Measurements from ENCODE around the gene COA4. TPM values are rescaled to one million over a fixed set of nuclear protein-coding genes. Genes with fewer than 3 reads are reported as not detected.
"Not testable (repeated sequence)": the region's sequence is repeated elsewhere in the genome, so short reads cannot be mapped to it uniquely, and the experiment has no call there.

The COA4 gene
- total RNA-seq, result 100 to 1,000 TPM; 112 to 113 TPM

DNA sequence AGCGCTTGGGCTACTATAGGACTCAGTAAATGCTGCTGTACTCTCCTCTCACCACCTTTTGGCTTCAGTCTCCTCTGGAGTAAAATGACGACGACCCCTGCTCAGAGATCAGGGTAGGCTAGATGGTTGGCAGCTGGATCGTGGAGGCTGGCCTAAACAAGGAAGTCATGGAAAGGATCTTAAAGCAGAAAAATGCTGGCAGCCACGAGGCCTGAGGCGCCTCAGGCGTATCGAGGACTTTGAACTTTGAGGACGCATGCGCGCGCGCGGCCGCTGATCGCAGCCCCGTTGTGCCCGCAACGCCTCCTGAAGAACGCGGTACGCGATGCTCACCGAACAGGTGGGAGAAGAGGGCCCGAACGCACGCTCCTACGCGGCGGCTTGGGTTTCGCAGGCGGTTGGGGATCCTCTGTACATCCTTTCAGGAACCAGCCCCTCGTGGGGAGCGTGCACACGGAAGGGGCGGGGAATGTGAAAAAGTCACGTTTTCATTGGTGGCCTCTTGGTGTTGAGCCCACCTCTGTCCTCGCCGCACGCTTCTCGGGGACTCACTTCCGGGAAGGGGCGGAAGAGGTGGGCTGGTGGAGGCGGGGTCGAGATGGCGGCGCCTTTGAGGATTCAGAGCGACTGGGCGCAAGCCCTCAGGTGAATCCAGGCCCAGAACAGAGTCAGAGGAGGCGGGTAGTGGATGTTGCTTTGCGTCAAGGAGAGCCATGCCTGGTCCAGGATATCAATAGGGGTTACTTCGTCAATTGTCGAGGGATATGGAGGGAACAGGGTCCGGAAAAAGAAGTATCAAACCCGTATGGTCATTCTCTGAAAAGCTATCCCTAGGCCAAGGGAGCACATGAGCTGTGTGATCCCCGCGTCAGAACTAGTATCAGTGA lies at the start of gene COA4, which contains the start of gene PAAF1:
Gene COA4, minus strand, starts transcription at position 423 of the 887 bp plus-strand sequence. CDS start 3,468 bp downstream, outside the sequence.
Gene PAAF1, plus strand, starts transcription at position 576 of the 887 bp plus-strand sequence. Its CDS starts 23 bp downstream, at position 599.
- ChIA-PET CTCF (no interaction called here), POLR2A (no interaction called here)

DNA sequence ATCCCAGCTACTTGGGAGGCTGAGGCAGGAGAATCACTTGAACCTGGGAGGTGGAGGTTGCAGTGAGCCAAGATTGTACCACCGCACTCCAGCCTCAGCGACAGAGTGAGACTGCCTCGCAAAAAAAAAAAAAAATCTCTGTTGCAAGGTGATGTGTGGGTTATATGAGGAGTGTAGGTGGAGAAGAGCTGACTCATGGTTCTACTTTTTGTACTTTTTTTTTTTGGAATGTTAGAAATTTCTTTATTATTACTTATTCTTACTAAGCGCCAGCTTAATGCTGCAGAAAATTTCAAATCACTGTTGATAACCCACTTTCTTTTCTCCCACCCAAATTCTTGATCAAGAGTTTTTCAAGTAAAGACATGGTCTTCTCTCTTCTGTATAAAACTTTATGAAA lies 44.5 kb upstream of the COA4 start:
- ChIA-PET CTCF (no interaction called here), POLR2A (no interaction called here)

DNA sequence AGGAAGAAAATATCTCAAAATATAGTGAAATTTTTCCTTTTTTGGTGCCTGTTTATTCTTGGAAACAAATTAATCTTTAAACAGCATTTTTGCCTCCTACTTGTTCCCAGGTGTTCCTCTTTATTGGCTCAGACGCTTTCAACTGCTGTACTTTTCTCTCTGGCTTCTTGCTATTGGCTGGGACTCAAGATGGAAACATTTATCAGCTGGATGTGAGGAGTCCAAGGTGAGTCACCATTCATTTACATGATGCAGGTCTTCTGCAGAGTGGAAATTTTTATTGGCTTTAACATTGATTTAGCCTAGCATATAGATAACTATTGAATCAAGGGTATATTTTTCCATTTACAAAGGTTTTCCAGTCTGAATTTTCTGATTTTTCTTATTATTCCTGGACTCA lies 39.8 kb upstream of the COA4 start:
- POLR2A ChIA-PET, result no interaction called here

DNA sequence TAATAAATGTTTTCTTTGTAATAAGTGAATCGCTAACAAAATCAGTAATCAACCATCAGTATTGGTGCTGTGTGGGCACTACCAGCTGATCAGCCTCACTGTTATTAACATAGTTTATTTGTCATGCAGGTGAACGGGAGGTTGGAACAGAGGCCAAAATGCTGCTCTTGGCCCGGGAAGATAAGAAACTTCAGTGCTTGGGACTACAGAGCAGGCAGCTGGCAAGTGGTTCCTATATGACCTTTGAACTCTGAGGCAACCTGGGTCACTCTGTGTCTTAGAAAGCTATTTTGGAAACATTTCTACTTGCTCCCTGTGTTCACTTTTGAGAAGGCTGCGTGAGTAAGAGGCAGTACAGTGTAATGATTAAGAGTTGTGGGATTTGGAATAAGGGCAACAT lies 37.6 kb upstream of the COA4 start:
- POLR2A ChIA-PET, result no interaction called here
- CTCF ChIA-PET, result interaction anchor here (0.7 kb wide), 1 partner anchor 221 kb away, joined by 3 read pairs; no protein-coding TSS in a partner anchor

More for the DNA sequence above, 39.8 kb upstream of the COA4 start:
- CTCF ChIA-PET, result no interaction called here

DNA sequence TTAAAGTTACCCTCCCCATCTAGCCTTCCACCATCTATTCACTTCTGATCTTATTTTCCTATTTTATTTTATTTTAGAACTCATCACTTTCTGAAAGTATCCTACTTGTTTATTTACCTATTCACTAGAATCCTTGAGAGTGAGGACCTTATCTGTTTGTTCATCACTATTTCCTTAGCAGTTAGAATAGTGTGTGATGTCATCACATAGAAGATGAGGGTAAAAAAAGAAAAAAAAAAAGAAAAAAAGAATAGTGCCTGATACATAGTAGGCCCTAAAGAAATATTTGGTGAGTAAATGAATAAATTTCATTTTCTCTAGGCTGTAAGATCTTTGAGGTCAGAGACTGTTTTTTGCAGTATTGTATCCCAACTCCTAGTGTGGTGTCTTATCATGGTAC lies 36.8 kb upstream of the COA4 start:
- POLR2A ChIA-PET, result no interaction called here
- CTCF ChIA-PET, result no interaction called here

DNA sequence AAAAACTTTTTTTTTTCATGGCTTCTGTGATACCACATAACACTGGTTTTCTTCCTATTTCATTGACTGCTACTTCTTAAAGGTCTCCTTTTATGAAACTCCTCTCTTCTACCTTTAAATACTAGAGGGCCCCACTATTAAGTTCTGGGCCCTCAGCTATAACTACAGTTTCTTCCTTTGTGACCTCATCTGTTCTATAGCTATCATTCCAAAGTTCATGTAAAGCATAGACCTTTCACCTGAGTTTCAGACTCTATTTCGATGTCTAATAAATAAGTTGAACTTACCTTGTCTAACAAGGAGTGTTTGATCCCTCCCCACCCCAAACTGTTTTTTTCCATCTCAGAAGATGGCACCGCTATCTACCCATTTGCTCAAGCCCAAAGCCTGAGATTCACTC lies 35.4 kb upstream of the COA4 start:
- CTCF ChIA-PET, result interaction anchor here (0.7 kb wide), 1 partner anchor 500 kb away, joined by 3 read pairs; no protein-coding TSS in a partner anchor
- POLR2A ChIA-PET, result no interaction called here

DNA sequence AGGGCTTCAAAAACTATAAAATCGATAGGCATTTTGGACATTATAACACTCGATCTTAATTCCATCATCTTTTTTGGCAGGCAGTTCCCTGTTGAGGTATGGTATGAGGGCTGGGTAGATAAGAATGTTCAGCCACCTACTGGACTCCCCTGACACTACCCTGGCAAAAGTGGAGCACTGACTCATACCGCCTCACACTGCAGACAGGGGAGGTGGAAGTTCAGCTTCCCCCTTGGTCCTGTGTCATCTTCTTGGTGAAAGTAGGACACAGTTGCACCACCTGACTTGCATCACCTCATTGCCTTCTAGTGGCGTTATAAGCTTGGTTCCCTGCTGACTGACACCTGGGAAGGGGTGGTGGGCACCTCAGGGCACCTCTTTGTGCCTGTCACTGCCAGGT lies 30.5 kb upstream of the COA4 start:
- POLR2A ChIA-PET, result no interaction called here
- CTCF ChIA-PET, result no interaction called here

DNA sequence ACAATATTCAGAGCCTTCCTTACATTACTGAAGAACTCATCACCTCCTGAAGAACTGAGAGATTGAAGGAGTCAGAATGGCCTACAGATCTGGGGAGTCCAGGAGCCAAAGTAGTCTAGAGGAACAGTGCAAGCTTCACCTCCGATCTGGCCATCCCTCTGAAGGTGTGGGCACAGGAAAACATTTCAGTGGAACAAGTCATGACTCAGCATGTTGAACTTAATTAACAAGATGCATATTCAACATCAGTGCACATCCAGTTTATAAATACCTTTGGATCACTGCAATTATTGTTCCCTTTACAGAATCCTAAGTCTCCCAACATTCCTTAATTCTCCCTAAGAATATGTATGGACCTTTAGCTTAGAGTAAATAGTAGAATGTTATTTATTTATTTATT lies 25.7 kb upstream of the COA4 start:
- ChIA-PET POLR2A (no interaction called here), CTCF (no interaction called here)

DNA sequence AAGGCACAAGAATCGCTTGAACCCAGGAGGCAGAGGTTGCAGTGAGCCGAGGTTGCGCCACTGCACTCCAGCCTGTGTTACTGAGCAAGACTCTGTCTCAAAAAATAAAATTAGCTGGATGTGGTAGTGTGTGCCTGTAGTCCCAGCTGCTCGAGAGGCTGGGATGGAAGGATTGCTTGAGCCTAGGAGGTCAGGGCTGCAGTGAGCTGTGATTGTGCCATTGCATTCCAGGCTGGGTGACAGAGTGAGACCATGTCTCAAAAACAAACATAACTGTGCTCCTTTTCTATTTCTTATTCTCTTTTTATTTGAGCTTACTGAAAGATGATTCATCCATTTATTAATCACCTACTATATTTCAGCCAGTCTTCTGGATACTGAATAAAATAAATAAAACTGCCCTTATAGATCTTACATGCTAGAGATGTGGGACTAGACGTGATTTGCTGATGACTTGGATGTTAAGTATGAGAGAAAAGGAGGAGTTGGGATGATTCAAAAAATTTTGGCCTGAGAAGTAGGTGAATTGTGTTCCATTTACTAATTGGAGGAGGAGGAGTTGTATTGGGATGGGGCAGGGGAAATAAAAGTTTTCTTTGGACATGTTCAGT lies 18.2 kb upstream of the COA4 start:
- ChIA-PET CTCF (no interaction called here), POLR2A (no interaction called here)

DNA sequence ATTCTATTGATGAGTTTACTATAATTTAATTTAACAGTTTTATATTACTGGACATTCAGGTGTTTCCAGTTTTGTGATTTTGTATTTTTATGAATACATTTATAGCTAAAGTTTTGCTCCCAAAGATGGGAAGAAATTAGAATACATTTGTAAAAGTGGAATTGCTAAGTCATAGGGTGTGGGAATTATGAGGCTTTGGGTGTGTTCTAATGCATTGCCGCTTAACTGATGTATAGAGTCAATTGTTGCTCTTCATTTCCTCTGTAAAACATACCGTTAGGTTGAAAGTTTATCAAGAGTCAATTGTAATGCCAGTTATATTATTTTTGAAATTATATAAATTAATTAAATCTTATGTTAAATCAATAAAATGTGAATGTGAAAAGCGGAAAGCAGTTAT lies 16.4 kb upstream of the COA4 start:
- ChIA-PET POLR2A (no interaction called here), CTCF (interaction anchor here (0.6 kb wide), 1 partner anchor 103 kb away, joined by 5 read pairs; no protein-coding TSS in a partner anchor)

DNA sequence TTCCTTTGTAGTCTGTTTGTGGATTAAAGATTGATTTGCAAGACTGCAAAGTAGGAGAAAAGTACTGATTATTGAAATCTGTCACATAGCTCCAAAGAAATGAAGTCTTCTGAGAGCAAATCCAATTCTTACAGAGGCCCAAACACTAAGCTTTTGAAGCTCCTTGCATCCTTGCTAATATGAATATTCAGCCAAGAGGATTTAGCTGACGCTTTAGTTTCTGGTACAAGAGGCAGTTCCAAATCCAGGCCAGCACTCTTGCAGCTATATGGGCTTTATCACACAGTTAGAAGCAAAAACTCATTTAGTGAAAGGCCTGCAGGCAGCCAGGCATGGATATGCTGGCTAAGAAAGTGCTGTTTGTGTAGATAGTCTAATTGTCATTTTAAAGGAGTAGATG lies 12.9 kb upstream of the COA4 start:
- POLR2A ChIA-PET, result no interaction called here
- CTCF ChIA-PET, result no interaction called here

DNA sequence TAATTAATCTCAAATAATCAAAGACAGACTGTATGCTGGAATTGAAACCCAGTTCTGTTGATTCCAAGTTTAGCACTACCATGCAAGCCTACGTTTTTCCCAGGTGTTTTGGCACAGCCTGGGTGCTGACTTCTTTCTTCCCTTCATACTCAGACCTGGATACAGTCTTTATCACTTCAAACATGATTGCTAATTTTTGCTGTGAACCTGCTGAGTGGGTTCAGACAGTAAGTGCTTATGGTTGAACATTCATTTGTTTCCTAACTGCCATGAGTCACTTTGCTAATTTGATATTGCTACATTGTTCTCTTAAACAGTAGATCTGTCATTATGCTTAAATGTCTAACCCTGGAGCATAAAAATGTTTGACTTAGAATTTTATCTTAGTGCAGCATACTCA lies 12.4 kb upstream of the COA4 start:
- ChIA-PET POLR2A (no interaction called here), CTCF (no interaction called here)

DNA sequence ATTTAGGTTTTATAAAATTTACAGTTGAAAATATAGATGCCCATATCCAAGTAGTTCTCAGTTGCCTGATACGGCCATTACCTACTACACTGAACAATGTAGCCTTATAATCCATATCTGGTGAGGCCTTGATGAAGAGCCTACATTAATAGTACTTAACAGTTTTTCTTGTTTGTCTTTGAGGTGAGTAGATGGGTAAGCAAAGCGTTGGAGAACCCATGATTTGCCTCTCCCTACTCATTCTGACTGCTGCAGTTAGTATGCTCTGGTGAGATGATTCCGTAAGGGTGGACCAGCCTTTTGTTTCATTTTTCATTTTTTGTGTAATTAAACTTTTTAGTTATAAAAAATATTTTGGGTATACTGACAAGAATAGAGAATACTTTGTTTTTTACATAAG lies 11.6 kb upstream of the COA4 start:
- ChIA-PET POLR2A (no interaction called here), CTCF (no interaction called here)

DNA sequence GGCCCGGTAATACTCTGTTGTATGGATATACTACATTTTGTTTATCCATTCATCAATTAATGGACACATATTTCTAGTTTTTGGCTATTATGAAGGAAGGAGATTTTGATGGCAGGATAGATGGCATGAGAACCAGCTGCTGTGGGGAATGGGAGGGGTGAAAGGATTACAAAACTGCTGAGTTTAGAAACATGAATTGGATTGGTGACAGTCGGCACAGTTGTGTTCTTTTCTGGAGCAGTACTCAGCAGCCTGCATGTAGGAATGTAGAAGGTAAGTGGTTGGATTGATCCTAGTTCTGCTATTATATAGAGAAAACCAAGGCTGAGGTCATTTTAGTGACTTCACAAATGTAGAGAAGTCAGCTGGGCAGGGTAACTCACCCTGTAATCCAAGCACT lies 7.2 kb upstream of the COA4 start:
- CTCF ChIA-PET, result interaction anchor here (0.9 kb wide), 1 partner anchor 15 kb away, joined by 3 read pairs; no protein-coding TSS in a partner anchor
- POLR2A ChIA-PET, result no interaction called here

DNA sequence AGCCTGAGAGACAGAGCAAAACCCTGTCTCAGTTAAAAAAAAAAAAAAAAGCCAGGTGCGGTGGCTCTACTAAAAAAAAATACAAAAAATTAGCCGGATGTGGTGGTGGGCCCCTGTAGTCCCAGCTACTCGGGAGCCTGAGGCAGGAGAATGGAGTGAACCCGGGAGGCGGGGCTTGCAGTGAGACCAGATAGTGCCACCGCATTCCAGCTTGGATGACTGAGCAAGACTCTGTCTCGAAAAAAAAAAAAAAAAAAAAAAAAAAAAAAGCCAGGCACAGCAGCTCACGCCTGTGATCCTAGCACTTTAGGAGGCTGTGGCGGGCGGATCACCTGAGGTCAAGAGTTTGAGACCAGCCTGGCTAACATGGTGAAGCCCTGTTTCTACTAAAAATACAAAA lies 3.8 kb upstream of the COA4 start:
- POLR2A ChIA-PET, result not testable (repeated sequence)

DNA sequence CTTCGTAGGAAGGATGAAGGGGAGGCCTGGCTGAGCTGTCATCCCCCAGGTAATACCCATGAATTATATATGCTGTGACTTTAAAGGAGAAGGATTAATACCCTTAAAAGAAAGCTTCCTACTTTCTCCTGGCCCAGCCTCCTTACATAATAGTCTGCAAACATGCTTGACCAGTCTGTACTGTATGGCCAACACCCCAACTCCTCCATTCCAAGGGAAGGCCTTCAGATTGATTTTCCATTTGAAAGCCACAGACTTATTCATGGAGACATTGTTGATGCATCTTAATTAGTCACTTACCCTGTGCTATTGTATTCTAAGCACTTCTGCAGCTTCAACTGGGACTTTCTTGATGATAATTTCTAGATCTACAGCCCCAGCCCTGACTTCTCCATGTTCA lies 2.1 kb upstream of the COA4 start:
- CTCF ChIA-PET, result no interaction called here
- POLR2A ChIA-PET, result no interaction called here

More for the DNA sequence above, 3.8 kb upstream of the COA4 start:
- CTCF ChIA-PET, result not testable (repeated sequence)

DNA sequence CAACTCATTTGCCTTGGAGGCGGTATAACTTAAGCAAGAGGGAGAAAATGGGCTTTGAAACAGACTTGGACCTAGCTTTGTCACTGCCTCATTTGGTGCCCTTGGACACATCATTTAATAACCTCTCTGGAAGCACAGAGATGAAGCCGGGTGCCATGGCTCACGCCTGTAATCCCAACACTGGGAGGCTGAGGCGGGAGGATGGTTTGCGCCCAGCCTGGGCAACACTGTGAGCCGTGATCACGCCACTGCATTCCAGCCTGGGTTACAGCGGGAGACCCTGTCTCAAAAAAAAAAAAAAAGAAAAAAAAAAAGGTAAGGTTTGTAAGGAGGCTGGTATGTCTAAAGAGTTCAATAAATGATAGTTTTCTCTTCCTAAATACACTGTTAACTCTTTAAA lies 806 bp downstream of the COA4 start:
- ChIA-PET POLR2A (no interaction called here), CTCF (no interaction called here)

DNA sequence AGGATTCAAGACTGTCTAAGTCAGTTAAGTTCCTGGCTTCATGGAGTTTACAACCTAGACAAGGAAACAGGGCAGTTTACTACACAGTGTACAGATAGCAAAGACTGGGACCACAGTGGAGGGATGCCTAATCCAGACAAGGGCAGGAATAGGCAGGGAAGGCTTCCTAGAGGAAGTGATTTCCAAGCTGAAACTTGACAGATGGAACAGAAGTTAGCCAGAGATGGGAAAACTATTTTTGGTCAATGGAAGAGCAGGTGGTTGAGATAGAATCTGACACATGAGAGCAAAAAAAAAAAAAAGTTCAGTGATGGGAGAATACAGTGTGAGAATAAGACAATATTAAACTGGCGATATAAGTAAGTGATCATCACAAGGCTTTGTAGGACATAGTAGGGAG lies 1.3 kb downstream of the COA4 start:
- ChIA-PET POLR2A (no interaction called here), CTCF (no interaction called here)

DNA sequence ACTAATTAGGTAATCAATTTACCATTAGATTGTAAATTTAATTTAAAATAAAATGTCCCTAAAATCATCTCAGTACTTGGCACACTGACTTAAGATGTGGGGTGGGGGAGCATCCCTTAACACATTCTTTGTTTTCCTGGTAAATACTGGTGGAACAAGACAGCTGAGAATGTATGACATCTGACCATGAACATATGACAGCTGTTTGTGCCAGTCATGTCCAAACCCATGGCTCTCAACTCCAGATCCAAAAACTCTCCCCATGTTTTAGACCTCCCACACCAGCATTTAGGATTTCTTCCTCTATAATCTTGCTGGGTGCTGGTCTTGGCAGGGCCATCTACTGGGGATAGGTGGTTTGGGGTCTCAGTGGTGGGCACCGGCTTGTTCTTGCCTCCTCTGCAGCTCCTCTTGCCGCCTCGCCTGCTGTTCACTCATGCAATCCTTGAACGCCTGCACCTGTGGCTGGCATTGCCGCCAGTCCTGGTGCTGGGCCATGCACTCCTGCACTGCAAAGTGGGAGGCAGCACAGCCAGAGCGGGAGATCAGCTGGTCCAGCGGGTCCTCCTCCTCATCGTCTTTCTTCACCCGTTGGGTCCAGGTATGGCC lies 3.8 kb downstream of the COA4 start:
- CTCF ChIA-PET, result no interaction called here
- POLR2A ChIA-PET, result no interaction called here

DNA sequence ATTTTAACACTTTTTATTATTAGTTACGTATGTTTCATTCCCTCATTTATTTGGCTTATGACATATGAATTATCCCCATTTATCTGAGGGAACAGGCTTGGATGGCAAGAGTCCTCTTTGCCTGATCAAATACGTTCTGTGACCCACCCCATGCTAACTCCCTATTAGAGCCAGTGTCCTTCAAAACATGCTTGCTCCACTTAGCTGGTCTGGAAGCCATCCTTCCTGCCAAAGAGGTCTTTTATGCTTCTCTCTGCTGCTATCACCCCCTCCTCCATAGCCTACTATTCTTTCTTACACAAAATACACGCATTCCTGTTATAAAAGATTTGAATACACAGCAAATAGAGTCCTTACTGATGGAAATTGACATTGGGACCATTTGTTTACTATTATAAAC lies 6.4 kb downstream of the COA4 start:
- CTCF ChIA-PET, result no interaction called here
- POLR2A ChIA-PET, result no interaction called here

DNA sequence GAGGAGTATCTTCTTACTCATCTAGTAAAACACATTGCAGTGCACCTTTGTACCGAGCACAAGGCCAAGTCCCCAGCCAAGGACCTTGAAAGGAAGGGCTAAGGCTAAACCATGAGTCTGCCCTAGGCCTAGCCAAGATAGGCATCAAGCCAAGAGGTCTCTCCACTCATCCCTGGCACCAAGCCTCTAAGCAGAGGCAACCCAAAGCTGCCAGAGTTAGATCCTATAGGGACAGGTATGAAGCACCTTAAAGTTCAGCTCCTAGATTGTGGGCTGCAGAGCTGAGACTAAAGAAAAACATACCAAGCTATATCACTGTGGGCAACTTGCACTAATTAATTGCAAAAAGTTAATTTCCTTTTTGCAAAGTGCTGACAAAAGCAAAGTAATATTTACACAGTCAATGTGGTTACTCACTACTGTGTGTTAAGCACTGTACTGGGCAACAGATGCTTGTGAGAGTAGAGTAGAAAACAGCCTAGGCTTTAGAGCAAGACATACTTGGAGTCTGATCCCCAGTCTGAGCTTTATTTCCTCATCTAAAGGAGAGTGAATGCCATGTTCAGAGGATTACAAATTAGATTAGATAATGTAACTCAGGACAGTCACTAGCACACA lies 7.2 kb downstream of the COA4 start:
- CTCF ChIA-PET, result interaction anchor here (0.6 kb wide), 1 partner anchor 14 kb away, joined by 3 read pairs; no protein-coding TSS in a partner anchor
- POLR2A ChIA-PET, result no interaction called here
